Activated T-cell treated with anti-CD3 and anti-CD28 coated beads for 1 hour (primary cell): Measurements from ENCODE around the gene MLPH.

ENCODE experiments used
- DNase-seq: peaks from one replicate; pipeline ENCODE4 v3.0.0-alpha.2; 2020; ENCODE audit warnings: low read depth

MLPH gene

GRCh38 chr2:237601453-237602116 lies 114.5 kb downstream of the MLPH start:
- no peak for DNase-seq

GRCh38 chr2:237602409-237602808 lies 115.4 kb downstream of the MLPH start:
- DNase-seq: no peak

- no peak for DNase-seq
Observed at GRCh38 chr2:237603049-237603717, 116.1 kb downstream of the MLPH start.

GRCh38 chr2:237603718-237604362 lies 116.8 kb downstream of the MLPH start:
- DNase-seq: peak; percentile 31

GRCh38 chr2:237604391-237604790 lies 117.3 kb downstream of the MLPH start:
- DNase-seq: no peak
